Central memory CD8-positive, alpha-beta T cell (primary cell): ENCODE data around the gene SPEG.

ENCODE experiments used
- ATAC-seq: fragments of 150-1000 bp; cut with Tn5 transposase; replicated peaks from 2 replicates; pipeline ENCODE4 v1.10.0; 2022; ENCODE audit warnings: mild to moderate bottlenecking, moderate FRiP score, moderate number of reproducible peaks; ENCODE audit not compliant: poor library complexity, severe bottlenecking; ENCODE audit errors: extremely low read depth
- DNase-seq, 2 donors: peaks; one replicate each; pipeline ENCODE4 v3.0.0; 2021; ENCODE audit warnings: low spot score in 2 of 2
- H3K27ac Mint-ChIP-seq: one replicate; pipeline ENCODE4 v1.8.0; 2022; ENCODE audit warnings: low read depth, mild to moderate bottlenecking, moderate library complexity, mixed read lengths
- H3K27me3 Mint-ChIP-seq: one replicate; pipeline ENCODE4 v1.8.0; 2022; ENCODE audit warnings: mixed read lengths
- H3K36me3 Mint-ChIP-seq: one replicate; pipeline ENCODE4 v1.8.0; 2022; ENCODE audit warnings: mild to moderate bottlenecking, moderate library complexity, mixed read lengths; ENCODE audit not compliant: insufficient read depth
- H3K4me1 Mint-ChIP-seq: one replicate; pipeline ENCODE4 v1.8.0; 2022; ENCODE audit warnings: mixed read lengths
- H3K4me3 Mint-ChIP-seq: one replicate; pipeline ENCODE4 v1.8.0; 2022; ENCODE audit warnings: mild to moderate bottlenecking, moderate library complexity, mixed read lengths
- H3K9me3 Mint-ChIP-seq: one replicate; pipeline ENCODE4 v1.8.0; 2022; ENCODE audit warnings: mixed read lengths

The SPEG gene

GRCh38 chr2:219455581-219455980, 20.9 kb downstream of the SPEG start:
- Mint-ChIP-seq H3K9me3 (no peaks in the 10 kb centered on the region), H3K27me3 (peaks cover 28% of the 10 kb centered on the region), H3K36me3 (no peaks in the 10 kb centered on the region), H3K4me1 (no peaks in the 10 kb centered on the region), H3K27ac (no peak overlapping the region), H3K4me3 (no peak overlapping the region)
- no peak for DNase-seq
- ATAC-seq, result no peak

GRCh38 chr2:219457784-219458369, 23.2 kb downstream of the SPEG start:
- peak; percentile 38 for ATAC-seq
- no peak for DNase-seq
- H3K36me3 Mint-ChIP-seq, result no peaks in the 10 kb centered on the region
- H3K9me3 Mint-ChIP-seq, result no peaks in the 10 kb centered on the region
- H3K4me1 Mint-ChIP-seq, result no peaks in the 10 kb centered on the region
- H3K4me3 Mint-ChIP-seq, result no peak overlapping the region
- no peak overlapping the region for H3K27ac Mint-ChIP-seq
- H3K27me3 Mint-ChIP-seq, result peaks cover 11% of the 10 kb centered on the region

GRCh38 chr2:219458996-219459395, 24.4 kb downstream of the SPEG start:
- no peaks in the 10 kb centered on the region for H3K9me3 Mint-ChIP-seq
- no peak overlapping the region for H3K4me3 Mint-ChIP-seq
- H3K4me1 Mint-ChIP-seq, result no peaks in the 10 kb centered on the region
- no peaks in the 10 kb centered on the region for H3K36me3 Mint-ChIP-seq
- peaks cover under 1% of the 10 kb centered on the region for H3K27me3 Mint-ChIP-seq
- DNase-seq, result no peak
- ATAC-seq, result no peak
- H3K27ac Mint-ChIP-seq, result no peak overlapping the region

DNA sequence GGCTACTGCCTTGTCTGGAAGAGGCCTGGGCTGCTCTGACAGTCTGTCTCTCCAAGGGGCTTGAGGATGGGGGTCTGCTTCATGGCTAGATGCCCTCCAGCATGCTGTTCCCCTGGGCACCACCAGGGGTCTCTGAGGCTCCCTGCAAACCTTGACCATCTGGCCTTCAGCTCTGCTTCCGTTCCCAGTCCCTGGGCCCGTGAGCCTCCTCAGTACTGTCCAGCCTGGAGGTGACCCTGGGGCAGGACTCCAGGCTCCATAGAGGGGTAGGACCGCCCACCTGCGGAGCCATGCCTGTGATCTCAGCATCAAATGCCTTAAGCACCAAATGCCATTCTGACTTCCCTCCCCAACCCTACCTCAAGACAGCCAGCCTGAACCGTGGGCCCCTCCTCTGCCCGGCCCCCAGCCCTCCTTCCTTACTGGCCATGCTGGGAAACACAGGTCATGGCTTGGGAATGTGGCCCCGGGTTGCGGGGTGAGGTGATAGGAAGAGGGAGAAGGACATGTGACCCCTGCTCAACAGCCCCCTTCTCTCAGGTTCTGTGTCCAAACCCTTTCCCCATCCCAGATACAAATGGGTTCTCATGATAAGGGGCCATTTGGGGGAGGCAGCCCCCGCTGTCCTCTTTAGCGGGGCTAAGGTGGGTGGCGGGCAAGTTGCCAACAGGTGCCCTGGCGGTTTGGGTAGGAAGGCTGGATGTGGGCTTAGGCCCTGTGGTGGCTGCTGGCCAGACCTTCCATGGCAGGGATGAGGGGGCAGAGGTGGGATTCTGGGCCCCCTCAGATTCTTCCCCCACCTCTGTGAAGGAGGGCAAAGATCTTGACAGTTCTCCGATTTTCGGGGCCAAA, 25.0 kb downstream of the SPEG start:
- Mint-ChIP-seq H3K4me3 (no peak overlapping the region), H3K36me3 (no peaks in the 10 kb centered on the region), H3K27ac (no peak overlapping the region), H3K9me3 (no peaks in the 10 kb centered on the region), H3K27me3 (no peaks in the 10 kb centered on the region), H3K4me1 (no peaks in the 10 kb centered on the region)
- no peak for DNase-seq
- ATAC-seq, result peak; percentile 13

GRCh38 chr2:219460424-219460926, 25.8 kb downstream of the SPEG start:
- no peak for DNase-seq
- no peak for ATAC-seq
- Mint-ChIP-seq H3K9me3 (no peaks in the 10 kb centered on the region), H3K27ac (no peak overlapping the region), H3K27me3 (no peaks in the 10 kb centered on the region), H3K4me3 (no peak overlapping the region), H3K36me3 (no peaks in the 10 kb centered on the region), H3K4me1 (no peaks in the 10 kb centered on the region)

- no peaks in the 10 kb centered on the region for H3K36me3 Mint-ChIP-seq
- ATAC-seq (no peak), DNase-seq (no peak)
- no peak overlapping the region for H3K27ac Mint-ChIP-seq
- no peaks in the 10 kb centered on the region for H3K9me3 Mint-ChIP-seq
- no peaks in the 10 kb centered on the region for H3K27me3 Mint-ChIP-seq
- no peaks in the 10 kb centered on the region for H3K4me1 Mint-ChIP-seq
- H3K4me3 Mint-ChIP-seq, result no peak overlapping the region
These were observed 26.4 kb downstream of the SPEG start for GRCh38 chr2:219461047-219461514.

- Mint-ChIP-seq H3K9me3 (no peaks in the 10 kb centered on the region), H3K4me1 (no peaks in the 10 kb centered on the region), H3K36me3 (no peaks in the 10 kb centered on the region), H3K27ac (no peak overlapping the region), H3K27me3 (no peaks in the 10 kb centered on the region), H3K4me3 (no peak overlapping the region)
- ATAC-seq, result no peak
- DNase-seq, result no peak
These were observed 27.0 kb downstream of the SPEG start for GRCh38 chr2:219461669-219462068.

DNA sequence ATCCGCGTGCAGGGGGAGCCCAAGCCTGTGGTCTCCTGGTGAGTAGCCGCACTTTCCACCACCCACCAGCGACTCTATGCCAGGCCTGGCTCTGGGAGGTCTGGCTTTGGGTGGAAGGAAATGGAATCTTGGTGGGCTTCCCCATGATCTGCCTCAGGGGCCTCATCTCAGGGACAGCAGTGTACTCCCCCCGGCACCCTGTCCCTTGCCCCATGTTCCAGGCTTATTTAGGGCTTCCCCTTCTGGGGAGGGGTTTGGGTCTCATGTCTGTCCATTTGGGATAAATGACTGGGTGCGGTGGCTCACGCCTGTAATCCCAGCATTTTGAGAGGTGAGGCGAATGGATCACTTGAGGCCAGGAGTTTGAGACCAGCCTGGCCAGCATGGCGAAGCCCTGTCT, 27.7 kb downstream of the SPEG start:
- H3K9me3 Mint-ChIP-seq, result no peaks in the 10 kb centered on the region
- H3K4me1 Mint-ChIP-seq, result no peaks in the 10 kb centered on the region
- DNase-seq, result no peak
- H3K4me3 Mint-ChIP-seq, result no peak overlapping the region
- no peaks in the 10 kb centered on the region for H3K36me3 Mint-ChIP-seq
- no peak overlapping the region for H3K27ac Mint-ChIP-seq
- no peak for ATAC-seq
- H3K27me3 Mint-ChIP-seq, result no peaks in the 10 kb centered on the region

DNA sequence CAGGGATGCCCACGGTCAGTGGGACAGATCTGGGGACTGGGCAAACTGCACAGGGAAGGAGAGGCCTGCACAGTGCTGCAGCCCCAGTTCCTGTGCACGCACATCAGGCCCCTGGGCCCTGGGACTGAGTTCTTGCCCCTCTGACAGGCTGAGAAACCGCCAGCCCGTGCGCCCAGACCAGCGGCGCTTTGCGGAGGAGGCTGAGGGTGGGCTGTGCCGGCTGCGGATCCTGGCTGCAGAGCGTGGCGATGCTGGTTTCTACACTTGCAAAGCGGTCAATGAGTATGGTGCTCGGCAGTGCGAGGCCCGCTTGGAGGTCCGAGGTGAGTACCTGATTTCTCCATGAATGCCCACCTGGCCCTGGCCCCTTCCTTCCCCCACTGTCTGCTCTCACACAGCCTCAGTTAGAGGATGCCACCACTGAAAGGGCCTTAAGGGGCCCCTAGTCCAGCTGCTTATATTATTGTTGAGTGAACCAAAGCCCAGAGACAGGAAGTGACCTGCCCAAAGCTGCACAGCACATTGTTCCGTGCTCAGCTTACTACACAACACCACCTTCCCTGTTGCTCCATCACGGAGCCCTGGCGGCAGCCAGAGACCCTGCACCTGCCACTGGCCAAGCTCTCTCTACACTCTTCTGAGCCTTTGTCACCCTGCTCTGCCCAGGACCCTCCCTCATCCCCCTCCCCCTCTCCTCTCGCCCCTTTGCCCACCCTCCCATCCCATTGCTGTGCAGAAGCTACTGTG, 29.8 kb downstream of the SPEG start:
- Mint-ChIP-seq H3K4me1 (no peaks in the 10 kb centered on the region), H3K4me3 (no peak overlapping the region), H3K27ac (no peak overlapping the region), H3K9me3 (no peaks in the 10 kb centered on the region), H3K27me3 (peaks cover 2% of the 10 kb centered on the region), H3K36me3 (no peaks in the 10 kb centered on the region)
- ATAC-seq (no peak), DNase-seq (no peak)

GRCh38 chr2:219465659-219466561, 31.3 kb downstream of the SPEG start:
- DNase-seq (no peak), ATAC-seq (no peak)
- no peaks in the 10 kb centered on the region for H3K9me3 Mint-ChIP-seq
- no peaks in the 10 kb centered on the region for H3K36me3 Mint-ChIP-seq
- H3K27ac Mint-ChIP-seq, result no peak overlapping the region
- no peaks in the 10 kb centered on the region for H3K4me1 Mint-ChIP-seq
- H3K4me3 Mint-ChIP-seq, result no peak overlapping the region
- peaks cover 16% of the 10 kb centered on the region for H3K27me3 Mint-ChIP-seq

DNA sequence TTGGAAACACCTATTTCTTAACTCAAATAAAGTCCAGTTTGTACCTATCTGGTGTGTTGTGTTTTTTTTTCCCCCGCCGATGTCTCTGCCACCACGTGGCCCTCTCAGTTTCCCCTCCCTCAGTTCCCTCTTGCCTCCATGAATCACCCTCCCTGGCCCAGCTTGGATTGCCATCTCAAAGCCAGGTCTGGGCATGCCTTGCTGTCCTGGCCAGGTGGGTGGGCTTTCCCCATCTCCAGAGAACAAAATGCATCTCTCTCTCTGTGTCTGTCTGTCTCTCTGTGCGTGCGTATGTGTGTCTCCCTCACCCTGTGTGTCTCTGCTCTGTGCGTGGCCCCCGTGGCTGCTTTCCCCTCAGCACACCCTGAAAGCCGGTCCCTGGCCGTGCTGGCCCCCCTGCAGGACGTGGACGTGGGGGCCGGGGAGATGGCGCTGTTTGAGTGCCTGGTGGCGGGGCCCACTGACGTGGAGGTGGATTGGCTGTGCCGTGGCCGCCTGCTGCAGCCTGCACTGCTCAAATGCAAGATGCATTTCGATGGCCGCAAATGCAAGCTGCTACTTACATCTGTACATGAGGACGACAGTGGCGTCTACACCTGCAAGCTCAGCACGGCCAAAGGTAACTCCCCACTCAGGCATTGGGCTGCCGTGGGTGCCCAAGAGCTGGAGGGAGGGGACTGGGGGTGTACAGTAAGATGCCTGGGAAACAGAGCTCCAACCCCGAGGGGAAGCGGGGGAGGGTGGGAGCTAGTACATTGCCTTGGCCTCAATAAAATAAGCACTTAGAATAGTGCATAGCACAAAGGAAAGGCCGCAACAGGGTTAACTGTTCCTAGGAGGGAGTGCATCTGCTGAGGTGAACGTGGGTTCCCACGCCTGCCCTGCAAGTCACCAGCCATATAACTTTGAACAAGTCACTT, 32.4 kb downstream of the SPEG start:
- H3K27me3 Mint-ChIP-seq, result peaks cover 21% of the 10 kb centered on the region
- H3K36me3 Mint-ChIP-seq, result no peaks in the 10 kb centered on the region
- no peaks in the 10 kb centered on the region for H3K4me1 Mint-ChIP-seq
- DNase-seq, result no peak
- H3K4me3 Mint-ChIP-seq, result no peak overlapping the region
- H3K9me3 Mint-ChIP-seq, result no peaks in the 10 kb centered on the region
- H3K27ac Mint-ChIP-seq, result no peak overlapping the region
- no peak for ATAC-seq
